ENCODE results near the gene ADGRD1. TPM values are rescaled to one million over a fixed set of nuclear protein-coding genes. Genes with fewer than 3 reads are reported as not detected.

ADGRD1 gene
- polyA plus RNA-seq, 10 donors, result 7.9 to 15.7 (median 12.0) TPM

DNA sequence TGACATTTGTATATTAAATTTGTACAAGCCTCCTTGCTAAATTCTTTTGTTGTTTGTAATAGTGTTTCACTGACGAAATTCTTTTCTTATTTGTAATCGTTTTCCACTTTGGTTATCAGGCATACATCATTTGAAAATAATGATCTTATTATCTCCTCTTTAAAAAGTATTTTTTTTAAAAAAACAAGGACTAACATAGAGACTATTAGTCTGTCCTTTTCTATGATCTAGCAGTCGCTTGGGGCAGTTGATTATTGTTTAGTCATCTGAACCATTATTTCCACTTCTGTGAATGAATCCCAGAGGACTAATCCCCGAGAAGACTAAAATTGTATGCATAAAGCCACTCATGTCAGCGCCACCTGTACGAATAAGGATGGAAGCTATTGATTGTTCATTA, 11.5 kb downstream of the ADGRD1 start:
- no peak for DNase-seq

GRCh38 chr12:130965668-130966067, 12.0 kb downstream of the ADGRD1 start:
- DNase-seq, result no peak

- no peak for DNase-seq
Observed at GRCh38 chr12:130966443-130967030, 12.8 kb downstream of the ADGRD1 start.

DNA sequence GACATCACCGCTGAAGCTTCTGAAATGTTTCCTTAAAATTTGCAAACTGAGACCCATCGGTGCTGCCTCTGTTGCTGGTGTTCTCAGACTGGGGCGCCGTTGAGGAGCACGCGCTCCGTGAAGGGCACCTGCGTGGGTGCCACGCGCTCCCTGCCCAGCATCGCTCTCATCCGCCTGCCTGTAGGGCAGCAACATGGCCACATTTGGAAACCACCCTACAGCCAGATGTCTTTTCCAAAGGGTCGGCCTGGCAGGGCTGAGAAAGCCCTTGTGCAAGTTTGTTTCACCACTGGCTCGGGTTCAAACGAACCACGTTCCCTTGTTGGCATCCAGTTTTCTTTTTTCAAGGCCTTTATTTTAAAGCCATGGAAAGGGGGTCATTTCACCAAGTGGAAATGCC, 13.9 kb downstream of the ADGRD1 start:
- DNase-seq, result no peak

GRCh38 chr12:130968611-130969010, 14.9 kb downstream of the ADGRD1 start:
- no peak for DNase-seq

GRCh38 chr12:130969223-130969622, 15.5 kb downstream of the ADGRD1 start:
- DNase-seq, result no peak

GRCh38 chr12:130970165-130970907, 16.6 kb downstream of the ADGRD1 start:
- DNase-seq, result no peak

GRCh38 chr12:130970908-130971233, 17.2 kb downstream of the ADGRD1 start:
- no peak for DNase-seq

DNA sequence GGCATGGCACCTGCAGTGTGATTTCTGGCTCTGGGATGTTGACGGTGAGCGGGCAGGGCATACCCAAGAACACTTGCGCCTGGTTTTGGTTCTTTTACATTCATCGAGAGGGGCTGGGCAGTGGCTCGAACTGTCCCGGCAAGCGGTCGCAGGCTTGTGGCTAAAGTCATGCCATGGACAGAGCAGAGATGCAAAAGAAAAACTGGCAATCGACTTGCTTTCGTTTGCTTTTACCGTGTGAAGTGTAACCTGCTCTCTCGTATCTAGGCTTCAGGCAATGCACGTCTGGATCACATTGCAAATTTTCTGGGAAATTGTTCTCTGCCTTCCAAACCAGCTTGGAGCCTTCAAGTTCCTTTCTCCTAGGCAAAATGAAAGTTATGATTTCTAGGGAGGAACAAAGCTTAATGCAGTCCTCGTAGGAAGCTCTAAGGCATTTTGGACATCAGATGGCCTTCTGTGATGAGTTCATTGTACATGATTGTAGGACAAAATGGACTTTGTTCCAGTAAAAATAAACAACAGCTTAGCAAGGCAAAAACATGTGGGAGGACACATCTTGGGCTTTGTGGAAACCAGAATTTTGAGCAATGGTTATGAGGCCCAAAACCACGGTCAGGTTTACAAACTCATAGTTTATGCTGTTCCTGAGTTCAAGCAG, 18.3 kb downstream of the ADGRD1 start:
- DNase-seq, result no peak

- DNase-seq, result no peak
Observed at GRCh38 chr12:130972586-130972950, 18.9 kb downstream of the ADGRD1 start.

- DNase-seq, result no peak
Observed at GRCh38 chr12:130973109-130973508, 19.4 kb downstream of the ADGRD1 start.

GRCh38 chr12:130973906-130974305, 20.2 kb downstream of the ADGRD1 start:
- DNase-seq, result no peak

DNA sequence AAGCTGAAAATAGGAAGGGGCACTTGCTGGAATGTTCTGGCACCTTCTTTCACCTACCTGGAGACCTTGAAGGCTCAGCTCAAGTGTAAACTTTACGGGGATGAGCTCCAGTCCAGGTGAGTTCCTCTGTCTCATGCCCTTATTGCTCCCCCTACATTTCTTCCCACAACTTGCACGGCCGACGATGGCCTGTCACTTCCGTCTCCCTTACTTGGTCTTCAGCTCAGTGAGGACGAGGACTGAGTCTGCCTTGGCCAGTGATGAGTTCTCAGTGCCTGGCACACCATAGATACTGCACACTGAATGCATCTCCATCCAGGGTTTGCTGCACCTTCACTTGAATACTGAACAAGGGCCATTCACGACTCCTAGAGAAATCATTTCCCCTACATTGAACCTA, 21.4 kb downstream of the ADGRD1 start:
- DNase-seq, result no peak

DNA sequence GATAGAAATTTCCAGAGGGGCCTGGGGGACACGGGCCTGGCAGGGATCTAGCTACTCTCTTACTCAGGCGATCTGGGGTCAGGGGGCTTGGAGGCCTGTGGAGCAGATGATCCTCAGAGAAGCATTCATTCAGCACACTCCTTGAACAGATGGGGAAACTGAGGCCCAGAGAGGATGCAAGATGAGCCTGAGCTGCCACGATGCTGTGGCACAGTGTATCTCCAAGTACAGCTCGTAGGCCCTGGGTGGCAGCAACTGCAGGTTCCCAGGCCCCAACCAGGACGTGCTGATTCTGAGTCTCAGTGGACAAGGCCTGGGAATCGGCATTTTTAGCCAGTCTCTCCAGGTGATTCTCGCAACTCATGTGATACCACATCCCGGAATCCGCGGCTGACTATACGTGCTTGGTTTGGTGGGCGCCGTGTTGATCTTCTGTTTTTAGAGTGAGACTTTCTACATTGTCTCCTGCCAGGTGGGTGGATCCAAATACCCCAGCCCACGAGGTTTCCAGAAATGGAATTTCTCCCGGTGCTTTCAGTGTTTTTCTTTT, 22.5 kb downstream of the ADGRD1 start:
- no peak for DNase-seq

DNA sequence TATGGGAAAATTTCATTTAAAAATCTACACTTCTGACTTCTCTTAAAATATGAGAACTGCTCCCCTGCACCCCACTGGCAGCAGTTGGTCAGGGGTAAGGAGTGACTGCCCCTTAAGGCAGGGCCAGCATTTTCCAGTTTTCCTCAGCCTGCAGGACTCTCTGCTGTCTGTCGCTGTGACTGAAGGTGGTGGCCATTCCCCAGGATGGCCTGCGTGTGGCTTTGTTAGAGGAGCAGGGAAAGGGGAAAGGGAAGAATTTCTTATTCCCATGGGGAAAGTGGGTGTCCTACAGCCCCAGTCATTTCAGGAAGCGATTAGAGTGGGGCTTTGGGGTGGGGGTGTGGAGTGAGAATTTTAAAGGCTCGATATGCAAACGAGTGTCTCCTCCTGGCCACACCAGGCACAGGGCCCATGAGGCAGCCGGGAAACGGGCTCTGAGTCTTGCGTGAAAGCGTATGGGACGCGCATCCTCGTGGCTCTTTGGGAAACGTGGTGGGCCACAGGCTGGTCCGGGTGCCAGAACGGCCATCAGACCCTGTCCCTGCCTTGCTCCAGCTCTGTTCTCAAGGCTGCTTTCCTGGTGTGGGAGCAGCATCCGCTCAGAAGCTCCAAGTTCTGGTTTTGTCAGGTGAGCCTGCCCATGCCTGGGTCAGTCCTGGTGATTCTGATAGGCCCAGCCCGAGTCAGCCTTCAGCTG, 23.5 kb downstream of the ADGRD1 start:
- DNase-seq, result no peak

DNA sequence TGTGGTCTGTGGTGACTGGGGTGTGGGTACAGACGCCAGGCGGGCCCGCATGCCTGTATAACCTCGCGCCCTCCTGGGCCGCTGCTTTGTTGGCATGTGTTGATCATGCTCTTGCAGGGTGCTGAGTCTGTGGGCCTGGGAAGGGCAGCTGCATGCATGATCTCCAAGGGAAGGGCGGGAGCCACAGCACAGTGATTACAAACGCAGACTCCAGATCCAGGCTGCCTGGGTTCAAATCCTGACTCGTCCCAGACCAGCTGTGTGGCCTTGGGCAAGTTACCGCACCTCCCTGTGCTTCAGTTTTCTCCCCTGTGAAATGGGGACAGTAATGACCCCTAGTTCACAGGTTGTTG, 24.0 kb downstream of the ADGRD1 start:
- DNase-seq, result no peak

GRCh38 chr12:130978785-130979184, 25.1 kb downstream of the ADGRD1 start:
- DNase-seq, result peak in 1 of 3 donors; percentile 26

DNA sequence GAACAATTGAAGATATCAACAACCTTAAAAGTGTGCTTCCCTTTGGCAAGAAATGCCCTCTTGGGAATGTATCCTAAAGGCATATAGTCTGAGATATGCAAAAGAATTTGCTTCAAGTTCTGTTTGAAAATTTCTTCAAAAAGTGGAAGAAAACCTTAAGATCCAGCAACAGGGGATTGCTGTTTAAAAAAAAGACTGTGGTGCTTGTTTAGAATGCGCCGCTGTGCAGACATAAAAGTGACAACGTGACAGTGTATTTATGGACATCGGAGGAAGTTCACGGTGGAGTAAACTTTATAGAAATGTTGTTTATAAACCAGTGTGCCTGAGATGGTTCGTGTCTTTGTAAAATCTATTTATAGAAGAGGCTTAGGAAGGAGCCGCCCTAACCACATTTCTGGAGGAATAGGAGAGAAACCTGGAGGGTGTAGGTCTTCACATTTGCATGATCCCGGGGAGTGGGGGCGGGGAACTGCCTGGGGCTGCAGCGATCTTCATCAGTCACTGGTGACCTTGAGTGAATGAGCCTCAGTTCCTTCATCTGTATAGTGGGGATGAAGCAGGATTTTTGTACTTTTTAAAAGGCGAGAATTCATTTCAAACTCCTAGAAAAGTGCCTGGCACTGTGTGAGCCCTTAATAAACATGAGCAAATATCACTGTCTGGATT, 27.5 kb downstream of the ADGRD1 start:
- peak in 1 of 3 donors; percentile 30 for DNase-seq

- no peak for DNase-seq
Observed at GRCh38 chr12:130981911-130982310, 28.2 kb downstream of the ADGRD1 start.

DNA sequence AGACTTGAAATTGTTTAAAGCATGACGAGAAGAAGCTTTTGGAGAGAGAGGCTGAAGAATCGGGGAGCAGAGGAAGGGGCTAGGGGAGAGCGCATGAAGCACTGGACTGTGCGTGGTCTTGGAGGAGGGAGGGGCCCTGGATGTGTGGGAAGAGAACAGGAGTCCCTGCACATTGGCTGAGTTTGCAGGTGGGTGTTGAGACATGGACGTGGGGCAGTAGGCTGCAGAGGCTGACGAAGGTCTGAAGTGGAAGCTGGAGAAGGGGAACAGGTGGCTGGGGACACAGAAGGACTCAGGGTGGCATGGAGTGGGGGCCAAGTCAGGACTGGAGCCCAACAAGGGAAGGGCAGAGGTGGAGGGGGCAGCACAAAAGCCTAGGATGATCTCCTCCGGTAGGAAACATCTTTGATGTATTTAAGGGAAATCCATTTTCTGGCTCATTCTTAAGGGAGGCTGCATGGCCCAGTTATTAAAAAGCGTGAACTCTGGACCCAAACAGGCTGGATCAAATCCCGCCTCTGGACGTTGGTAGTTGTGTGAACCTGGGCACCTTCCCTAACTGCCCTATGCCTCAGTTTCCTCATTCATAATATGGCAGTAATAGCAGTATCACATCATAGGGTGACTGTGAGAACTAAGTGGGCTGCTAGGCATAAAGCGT, 29.0 kb downstream of the ADGRD1 start:
- DNase-seq, result no peak

GRCh38 chr12:130983328-130984017, 29.8 kb downstream of the ADGRD1 start:
- no peak for DNase-seq

Measured in muscle of back (tissue), 11 donors.